ENCODE results near the gene USP17L29.
"Not testable (repeated sequence)": the region's sequence is repeated elsewhere in the genome, so short reads cannot be mapped to it uniquely, and the experiment has no call there.

The USP17L29 gene

DNA sequence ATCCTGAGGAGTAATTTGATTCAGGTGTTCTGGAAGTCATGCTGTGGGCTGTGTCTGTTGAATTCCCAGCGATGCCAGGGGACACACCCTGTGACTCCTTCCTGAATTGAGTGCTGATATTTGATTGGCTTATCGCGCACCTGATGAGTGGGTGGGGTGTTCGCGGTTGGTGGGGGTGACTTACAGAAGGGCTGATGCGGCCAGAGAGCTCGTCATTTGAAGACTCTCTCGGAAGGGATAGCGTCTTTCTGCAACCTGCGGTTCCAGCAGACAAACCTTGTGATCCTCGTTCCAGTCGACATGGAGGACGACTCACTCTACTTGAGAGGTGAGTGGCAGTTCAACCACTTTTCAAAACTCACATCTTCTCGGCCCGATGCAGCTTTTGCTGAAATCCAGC, at the start of gene USP17L29:
Gene USP17L29, plus strand, starts transcription at position 301 of the 400 bp plus-strand sequence. Its CDS starts 0 bp downstream, at position 301.
- not testable (repeated sequence) for DNase-seq

GRCh38 chr4:9324191-9324590, 29.2 kb upstream of the USP17L29 start:
- DNase-seq = not testable (repeated sequence)

GRCh38 chr4:9324865-9325264, 28.6 kb upstream of the USP17L29 start, which contains the start of gene USP17L24:
TSS of gene USP17L24 (plus strand) at chr4:9325165. CDS start at chr4:9325165, 0 bp downstream.
- DNase-seq = not testable (repeated sequence)

DNA sequence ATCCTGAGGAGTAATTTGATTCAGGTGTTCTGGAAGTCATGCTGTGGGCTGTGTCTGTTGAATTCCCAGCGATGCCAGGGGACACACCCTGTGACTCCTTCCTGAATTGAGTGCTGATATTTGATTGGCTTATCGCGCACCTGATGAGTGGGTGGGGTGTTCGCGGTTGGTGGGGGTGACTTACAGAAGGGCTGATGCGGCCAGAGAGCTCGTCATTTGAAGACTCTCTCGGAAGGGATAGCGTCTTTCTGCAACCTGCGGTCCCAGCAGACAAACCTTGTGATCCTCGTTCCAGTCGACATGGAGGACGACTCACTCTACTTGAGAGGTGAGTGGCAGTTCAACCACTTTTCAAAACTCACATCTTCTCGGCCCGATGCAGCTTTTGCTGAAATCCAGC, 23.8 kb upstream of the USP17L29 start, which contains the start of gene USP17L25:
Gene USP17L25, plus strand, starts transcription at position 301 of the 400 bp plus-strand sequence. Its CDS starts 0 bp downstream, at position 301.
- not testable (repeated sequence) for DNase-seq

GRCh38 chr4:9334358-9334757, 19.1 kb upstream of the USP17L29 start, which contains the start of gene USP17L26:
TSS of gene USP17L26 (plus strand) at chr4:9334658. CDS start at chr4:9334658, 0 bp downstream.
- DNase-seq = not testable (repeated sequence)

DNA sequence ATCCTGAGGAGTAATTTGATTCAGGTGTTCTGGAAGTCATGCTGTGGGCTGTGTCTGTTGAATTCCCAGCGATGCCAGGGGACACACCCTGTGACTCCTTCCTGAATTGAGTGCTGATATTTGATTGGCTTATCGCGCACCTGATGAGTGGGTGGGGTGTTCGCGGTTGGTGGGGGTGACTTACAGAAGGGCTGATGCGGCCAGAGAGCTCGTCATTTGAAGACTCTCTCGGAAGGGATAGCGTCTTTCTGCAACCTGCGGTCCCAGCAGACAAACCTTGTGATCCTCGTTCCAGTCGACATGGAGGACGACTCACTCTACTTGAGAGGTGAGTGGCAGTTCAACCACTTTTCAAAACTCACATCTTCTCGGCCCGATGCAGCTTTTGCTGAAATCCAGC, 14.3 kb upstream of the USP17L29 start, which contains the start of gene USP17L5:
Gene USP17L5, plus strand, starts transcription at position 301 of the 400 bp plus-strand sequence. Its CDS starts 0 bp downstream, at position 301.
- DNase-seq = not testable (repeated sequence)

DNA sequence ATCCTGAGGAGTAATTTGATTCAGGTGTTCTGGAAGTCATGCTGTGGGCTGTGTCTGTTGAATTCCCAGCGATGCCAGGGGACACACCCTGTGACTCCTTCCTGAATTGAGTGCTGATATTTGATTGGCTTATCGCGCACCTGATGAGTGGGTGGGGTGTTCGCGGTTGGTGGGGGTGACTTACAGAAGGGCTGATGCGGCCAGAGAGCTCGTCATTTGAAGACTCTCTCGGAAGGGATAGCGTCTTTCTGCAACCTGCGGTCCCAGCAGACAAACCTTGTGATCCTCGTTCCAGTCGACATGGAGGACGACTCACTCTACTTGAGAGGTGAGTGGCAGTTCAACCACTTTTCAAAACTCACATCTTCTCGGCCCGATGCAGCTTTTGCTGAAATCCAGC, 9.6 kb upstream of the USP17L29 start, which contains the start of gene USP17L27:
Gene USP17L27, plus strand, starts transcription at position 301 of the 400 bp plus-strand sequence. Its CDS starts 0 bp downstream, at position 301.
- not testable (repeated sequence) for DNase-seq

- not testable (repeated sequence) for DNase-seq
Measured at GRCh38 chr4:9348593-9348992, 4.8 kb upstream of the USP17L29 start, which contains the start of gene USP17L28. TSS of gene USP17L28 (plus strand) at chr4:9348893. CDS start at chr4:9348893, 0 bp downstream.

DNA sequence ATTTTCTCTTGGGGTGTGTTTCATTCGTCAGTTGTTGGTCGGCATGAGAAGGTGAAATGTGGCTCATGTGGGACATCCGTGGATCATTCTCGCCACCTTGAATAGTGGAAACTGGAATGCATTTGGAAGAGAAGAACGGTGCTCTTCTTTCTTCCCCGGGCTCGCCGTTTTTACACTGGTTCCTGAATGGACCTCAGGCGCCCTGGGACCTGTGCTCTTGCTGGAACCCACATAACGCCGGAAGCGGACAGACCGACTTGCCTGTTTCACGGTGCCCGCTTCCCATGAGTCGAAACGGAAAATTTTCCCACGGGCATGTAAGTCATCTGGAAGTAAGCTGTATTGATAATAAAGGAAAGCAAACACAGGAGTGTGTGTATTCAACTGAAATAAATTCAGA, 2.6 kb upstream of the USP17L29 start:
- DNase-seq = not testable (repeated sequence)

GRCh38 chr4:9362829-9363228, 9.4 kb downstream of the USP17L29 start, which contains the start of gene USP17L30:
TSS of gene USP17L30 (plus strand) at chr4:9363129. CDS start at chr4:9363129, 0 bp downstream.
- DNase-seq = not testable (repeated sequence)

DNA sequence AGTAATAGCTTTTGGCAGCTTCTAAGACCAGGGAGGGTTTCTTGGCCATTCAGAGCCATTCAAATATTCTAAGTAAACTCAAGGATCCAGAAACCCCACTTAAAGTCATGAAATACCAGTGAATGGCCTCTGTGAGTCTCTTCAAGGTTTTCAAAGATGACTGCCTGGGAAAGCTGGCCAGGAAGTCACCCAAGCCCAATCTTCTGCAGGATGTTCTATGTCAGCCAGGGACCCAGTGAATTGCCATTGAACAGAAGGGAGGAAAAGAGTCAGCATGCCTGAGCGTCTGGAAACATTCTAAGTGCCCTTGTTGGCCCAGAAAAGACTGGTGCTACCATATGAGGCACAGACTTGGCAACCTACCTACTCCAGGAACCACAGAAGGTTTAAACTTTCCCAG, 26.4 kb downstream of the USP17L29 start:
- DNase-seq = not testable (repeated sequence)

DNA sequence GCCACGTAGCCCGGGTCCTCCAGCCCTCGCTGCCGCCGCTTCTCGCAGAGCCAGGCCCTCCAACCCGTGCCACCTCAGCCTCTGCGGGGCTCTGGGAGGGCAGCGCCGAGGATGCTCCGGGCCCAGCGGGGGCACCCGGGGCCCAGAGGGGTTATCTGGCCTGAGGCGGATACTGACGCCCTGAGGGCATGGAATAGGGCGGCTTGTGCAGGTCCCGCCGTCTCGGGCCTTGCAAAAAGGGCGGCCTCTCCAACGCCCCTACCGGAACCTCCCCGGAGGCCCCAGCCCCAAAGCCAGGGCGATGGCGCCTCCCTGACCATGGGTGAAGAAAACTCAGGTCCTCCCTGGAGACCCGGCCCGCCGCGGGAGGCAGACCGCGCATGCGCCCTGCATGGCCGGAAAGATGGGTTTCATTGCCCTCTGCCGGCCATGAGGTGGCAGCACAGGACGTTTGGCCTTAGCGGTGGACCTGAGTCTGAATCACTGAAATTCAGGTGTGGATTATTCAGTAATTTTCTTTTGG, 27.6 kb downstream of the USP17L29 start:
- DNase-seq = not testable (repeated sequence)

DNA sequence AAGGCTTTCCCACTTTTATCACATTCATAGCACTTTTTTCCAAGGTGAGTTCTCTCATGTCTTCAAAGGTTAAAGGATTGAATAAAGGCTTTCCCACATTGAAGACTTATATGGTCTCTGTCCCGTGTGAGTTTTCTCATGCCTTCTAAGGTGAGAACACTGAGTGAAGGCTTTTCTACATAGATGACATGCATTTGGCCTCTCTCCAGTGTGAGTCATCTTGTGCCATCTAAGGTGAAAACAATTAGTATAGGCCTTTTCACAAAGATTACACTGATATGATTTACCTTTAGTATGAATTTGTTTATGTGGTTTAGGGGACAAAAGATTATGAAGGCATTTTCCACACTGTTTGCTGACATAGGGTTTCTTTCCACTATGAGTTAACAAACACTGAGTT, 30.7 kb downstream of the USP17L29 start:
- DNase-seq = no peak

DNA sequence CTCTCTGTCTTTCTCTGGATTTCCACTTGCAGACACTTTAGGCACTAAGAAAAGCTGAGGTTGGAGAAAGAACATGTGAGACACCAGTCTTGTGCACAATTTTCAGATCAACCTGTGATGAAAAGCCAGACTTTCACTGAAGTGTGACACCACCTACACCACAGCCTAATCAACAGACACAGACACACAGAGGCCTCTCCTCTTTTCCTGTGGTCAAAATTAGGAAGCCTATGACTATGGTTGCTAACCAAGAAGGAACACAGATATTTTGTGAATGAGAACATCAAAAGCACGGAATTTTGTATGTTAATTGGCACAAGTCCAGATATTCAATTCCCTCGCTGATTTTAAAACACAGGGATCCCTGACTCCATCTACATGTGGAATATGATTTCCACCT, 35.6 kb downstream of the USP17L29 start:
- DNase-seq = not testable (repeated sequence)
